ENCODE data around the gene IL18R1. TPM values are rescaled to one million over a fixed set of nuclear protein-coding genes. Genes with fewer than 3 reads are reported as not detected.

Gene IL18R1
- total RNA-seq, 1 donor, result 4.0 TPM

DNA sequence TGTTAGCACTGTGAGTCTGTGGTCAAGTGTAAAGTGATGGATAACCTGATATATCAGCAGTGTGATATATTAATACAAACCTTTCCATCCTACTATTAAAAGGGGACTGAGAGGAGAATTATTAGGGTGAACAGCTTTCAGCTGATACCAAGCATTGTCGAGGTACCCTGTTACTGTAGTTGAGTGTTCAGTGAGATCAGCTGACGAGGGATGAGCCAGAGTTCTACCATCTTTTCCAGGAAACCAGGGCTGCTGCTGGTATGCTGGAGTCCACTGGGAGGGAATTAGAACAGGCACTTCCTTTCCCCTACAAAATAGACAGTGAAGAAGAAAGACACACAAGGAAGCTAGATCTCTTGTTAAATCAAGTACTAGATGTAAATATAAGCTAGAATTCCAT lies 67.8 kb downstream of the IL18R1 start:
- H3K4me1 ChIP-seq (ENCODE audit: insufficient read depth, low read length), result no peaks in the 10 kb centered on the region
- H3K4me2 ChIP-seq (ENCODE audit: insufficient read depth, low read length), result no peak overlapping the region
- no peaks in the 10 kb centered on the region for H3K36me3 ChIP-seq (ENCODE audit: insufficient read depth, low read length)
- TF ChIP-seq, protein P1, sequence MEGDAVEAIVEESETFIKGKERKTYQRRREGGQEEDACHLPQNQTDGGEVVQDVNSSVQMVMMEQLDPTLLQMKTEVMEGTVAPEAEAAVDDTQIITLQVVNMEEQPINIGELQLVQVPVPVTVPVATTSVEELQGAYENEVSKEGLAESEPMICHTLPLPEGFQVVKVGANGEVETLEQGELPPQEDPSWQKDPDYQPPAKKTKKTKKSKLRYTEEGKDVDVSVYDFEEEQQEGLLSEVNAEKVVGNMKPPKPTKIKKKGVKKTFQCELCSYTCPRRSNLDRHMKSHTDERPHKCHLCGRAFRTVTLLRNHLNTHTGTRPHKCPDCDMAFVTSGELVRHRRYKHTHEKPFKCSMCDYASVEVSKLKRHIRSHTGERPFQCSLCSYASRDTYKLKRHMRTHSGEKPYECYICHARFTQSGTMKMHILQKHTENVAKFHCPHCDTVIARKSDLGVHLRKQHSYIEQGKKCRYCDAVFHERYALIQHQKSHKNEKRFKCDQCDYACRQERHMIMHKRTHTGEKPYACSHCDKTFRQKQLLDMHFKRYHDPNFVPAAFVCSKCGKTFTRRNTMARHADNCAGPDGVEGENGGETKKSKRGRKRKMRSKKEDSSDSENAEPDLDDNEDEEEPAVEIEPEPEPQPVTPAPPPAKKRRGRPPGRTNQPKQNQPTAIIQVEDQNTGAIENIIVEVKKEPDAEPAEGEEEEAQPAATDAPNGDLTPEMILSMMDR (IDR thresholded peaks at IDR 0.05; ENCODE audit: extremely low read depth, low read depth, low read length), result no peak
- H3K79me2 ChIP-seq (ENCODE audit: insufficient read depth, low read length), result no peaks in the 10 kb centered on the region
- no peaks in the 10 kb centered on the region for H4K20me1 ChIP-seq (ENCODE audit: insufficient read depth, low read length)
- H3K9me3 ChIP-seq (ENCODE audit: low read depth, low read length), result no peaks in the 10 kb centered on the region
- no peak overlapping the region for H2AFZ ChIP-seq (ENCODE audit: low read length)
- H3K27ac ChIP-seq (ENCODE audit: low read depth, low read length), result no peak overlapping the region
- no peak overlapping the region for H3K4me3 ChIP-seq (ENCODE audit: insufficient read depth, low read length)
- no peak for DNase-seq (ENCODE audit: insufficient read length, low spot score, missing footprints)
- peaks cover 17% of the 10 kb centered on the region for H3K27me3 ChIP-seq (ENCODE audit: insufficient read depth, low read length)

DNA sequence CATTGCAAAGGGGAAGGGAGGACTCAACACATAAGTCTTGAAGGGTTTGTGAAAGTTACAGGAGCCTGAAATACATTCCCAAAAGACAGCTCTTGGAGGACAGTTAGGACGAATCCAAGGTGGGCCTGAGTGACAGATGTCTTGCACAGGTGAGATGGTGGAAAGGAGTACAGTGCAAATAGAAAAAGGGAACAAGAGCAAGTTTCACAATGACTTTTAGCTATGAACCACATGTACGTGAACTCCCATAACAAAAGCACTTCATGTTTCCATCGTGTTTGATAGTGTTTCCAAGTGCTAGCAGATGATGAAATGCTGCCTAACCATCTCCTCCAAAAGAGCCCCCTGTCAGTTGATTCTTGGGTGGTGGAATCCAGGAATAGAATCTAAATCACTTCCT lies 69.2 kb downstream of the IL18R1 start:
- H3K9me3 ChIP-seq (ENCODE audit: low read depth, low read length), result no peaks in the 10 kb centered on the region
- H3K27me3 ChIP-seq (ENCODE audit: insufficient read depth, low read length), result peaks cover 13% of the 10 kb centered on the region
- no peak overlapping the region for H3K27ac ChIP-seq (ENCODE audit: low read depth, low read length)
- TF ChIP-seq, protein P1 (IDR thresholded peaks at IDR 0.05; ENCODE audit: extremely low read depth, low read depth, low read length), result no peak
- no peak overlapping the region for H3K4me2 ChIP-seq (ENCODE audit: insufficient read depth, low read length)
- H3K79me2 ChIP-seq (ENCODE audit: insufficient read depth, low read length), result no peaks in the 10 kb centered on the region
- H3K36me3 ChIP-seq (ENCODE audit: insufficient read depth, low read length), result no peaks in the 10 kb centered on the region
- no peaks in the 10 kb centered on the region for H3K4me1 ChIP-seq (ENCODE audit: insufficient read depth, low read length)
- no peak for DNase-seq (ENCODE audit: insufficient read length, low spot score, missing footprints)
- no peak overlapping the region for H3K4me3 ChIP-seq (ENCODE audit: insufficient read depth, low read length)
- no peak overlapping the region for H2AFZ ChIP-seq (ENCODE audit: low read length)
- H4K20me1 ChIP-seq (ENCODE audit: insufficient read depth, low read length), result no peaks in the 10 kb centered on the region

DNA sequence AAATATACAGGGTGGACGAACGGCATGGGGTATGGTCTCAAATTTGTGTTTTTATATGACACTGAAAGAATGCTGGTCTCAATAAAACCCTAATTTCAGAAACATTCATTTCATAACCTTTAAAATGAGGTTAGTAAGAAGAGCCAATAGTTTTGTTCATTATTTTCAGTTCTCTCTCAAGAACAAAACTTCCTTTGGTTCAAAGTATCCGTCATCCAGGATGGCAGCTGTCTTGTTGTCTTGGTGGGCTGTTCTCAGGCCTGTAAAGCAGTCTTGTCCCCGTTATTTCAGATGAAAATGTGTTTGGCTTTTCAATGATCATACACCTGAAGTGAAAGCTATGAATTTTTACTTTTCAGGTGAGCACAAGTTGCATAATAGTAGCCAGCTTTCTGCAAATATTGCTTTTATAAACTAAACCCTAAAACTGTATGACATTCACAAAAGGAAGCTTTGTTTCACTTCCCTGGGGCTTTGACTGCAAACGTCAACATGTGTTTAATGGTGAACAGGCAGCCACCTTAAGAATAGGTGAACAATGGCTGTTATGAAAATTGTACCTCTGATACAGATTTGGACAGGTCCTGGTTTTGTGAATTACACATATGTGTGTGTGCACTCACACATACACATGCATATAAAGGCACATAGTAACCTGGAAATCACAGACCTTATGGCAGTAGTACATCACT lies 70.0 kb downstream of the IL18R1 start:
- no peaks in the 10 kb centered on the region for H3K9me3 ChIP-seq (ENCODE audit: low read depth, low read length)
- peaks cover 7% of the 10 kb centered on the region for H3K27me3 ChIP-seq (ENCODE audit: insufficient read depth, low read length)
- no peak overlapping the region for H3K27ac ChIP-seq (ENCODE audit: low read depth, low read length)
- H4K20me1 ChIP-seq (ENCODE audit: insufficient read depth, low read length), result no peaks in the 10 kb centered on the region
- no peak for DNase-seq (ENCODE audit: insufficient read length, low spot score, missing footprints)
- no peaks in the 10 kb centered on the region for H3K4me1 ChIP-seq (ENCODE audit: insufficient read depth, low read length)
- no peak overlapping the region for H3K4me2 ChIP-seq (ENCODE audit: insufficient read depth, low read length)
- H2AFZ ChIP-seq (ENCODE audit: low read length), result no peak overlapping the region
- no peaks in the 10 kb centered on the region for H3K36me3 ChIP-seq (ENCODE audit: insufficient read depth, low read length)
- no peak overlapping the region for H3K4me3 ChIP-seq (ENCODE audit: insufficient read depth, low read length)
- no peaks in the 10 kb centered on the region for H3K79me2 ChIP-seq (ENCODE audit: insufficient read depth, low read length)
- TF ChIP-seq, protein P1 (IDR thresholded peaks at IDR 0.05; ENCODE audit: extremely low read depth, low read depth, low read length), result no peak

DNA sequence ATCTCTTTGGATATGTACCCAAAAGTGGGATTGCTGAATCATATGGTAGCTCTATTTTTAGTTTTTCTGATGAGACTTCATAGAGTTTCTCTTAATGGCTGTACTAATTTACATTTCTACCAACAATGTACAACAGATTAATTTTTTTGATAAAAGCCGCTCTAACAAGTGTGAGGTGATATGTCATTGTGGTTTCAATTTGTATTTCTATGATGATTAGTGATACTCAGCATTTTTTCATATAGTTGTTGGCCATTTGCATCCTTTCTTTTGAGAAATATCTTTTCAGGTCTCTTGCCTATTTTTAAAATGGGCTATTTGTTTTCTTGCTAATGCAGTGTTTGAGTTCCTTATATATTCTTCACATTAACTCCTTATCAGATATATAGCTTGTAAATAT lies 71.7 kb downstream of the IL18R1 start:
- H3K4me1 ChIP-seq (ENCODE audit: insufficient read depth, low read length), result no peaks in the 10 kb centered on the region
- DNase-seq (ENCODE audit: insufficient read length, low spot score, missing footprints), result no peak

More for the DNA sequence above, 71.7 kb downstream of the IL18R1 start:
- H3K27ac ChIP-seq (ENCODE audit: low read depth, low read length), result no peak overlapping the region
- H3K4me2 ChIP-seq (ENCODE audit: insufficient read depth, low read length), result no peak overlapping the region
- H4K20me1 ChIP-seq (ENCODE audit: insufficient read depth, low read length), result no peaks in the 10 kb centered on the region
- H3K4me3 ChIP-seq (ENCODE audit: insufficient read depth, low read length), result no peak overlapping the region
- H3K27me3 ChIP-seq (ENCODE audit: insufficient read depth, low read length), result peaks cover 7% of the 10 kb centered on the region
- TF ChIP-seq, protein P1 (IDR thresholded peaks at IDR 0.05; ENCODE audit: extremely low read depth, low read depth, low read length), result no peak
- H3K36me3 ChIP-seq (ENCODE audit: insufficient read depth, low read length), result no peaks in the 10 kb centered on the region
- no peaks in the 10 kb centered on the region for H3K79me2 ChIP-seq (ENCODE audit: insufficient read depth, low read length)
- H3K9me3 ChIP-seq (ENCODE audit: low read depth, low read length), result no peaks in the 10 kb centered on the region
- H2AFZ ChIP-seq (ENCODE audit: low read length), result no peak overlapping the region
